GM23248 (cell line): ENCODE results near the gene COA7.

Experiments used
- EZH2 ChIP-seq: fragments of 200-600 bp; sonication (generic); IDR thresholded peaks from 2 replicates; pipeline ENCODE4 v1.6.1; 2018; ENCODE audit warnings: antibody characterized with exemption, mild to moderate bottlenecking; ENCODE audit not compliant: insufficient read depth, poor library complexity, severe bottlenecking
- EZH2phosphoT487 ChIP-seq: fragments of 200-600 bp; sonication (generic); IDR thresholded peaks from 2 replicates; pipeline ENCODE4 v1.6.1; 2018; ENCODE audit warnings: antibody characterized with exemption, moderate library complexity, mild to moderate bottlenecking, low read depth; ENCODE audit not compliant: insufficient read depth

DNA sequence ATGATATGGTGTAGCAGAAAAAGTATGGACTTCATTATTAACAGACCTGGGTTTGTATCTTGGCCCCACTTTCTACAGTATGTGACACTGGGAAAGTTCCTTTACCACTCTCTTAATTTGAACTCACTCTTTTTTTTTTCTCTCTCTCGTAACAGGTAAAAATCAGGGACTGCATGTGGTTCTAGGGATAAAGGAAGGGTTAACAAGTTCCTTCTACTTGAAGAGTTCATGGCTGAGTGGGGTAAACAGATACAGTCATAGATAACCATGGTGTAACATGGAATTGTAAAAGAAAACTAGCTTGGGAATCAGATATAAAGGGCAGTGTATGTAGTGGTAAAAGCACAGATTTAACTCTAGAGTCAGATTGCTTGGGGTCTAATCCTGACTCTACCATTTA, 49.3 kb upstream of the COA7 start:
- TF ChIP-seq EZH2phosphoT487 (no peak), EZH2 (no peak)
